ENCODE data around the gene ITPKA.
"Not testable (repeated sequence)": the region's sequence is repeated elsewhere in the genome, so short reads cannot be mapped to it uniquely, and the experiment has no call there.

Gene ITPKA

GRCh38 chr15:41493205-41493901 lies at the start of gene ITPKA:
ITPKA (plus strand) TSS chr15:41493874; CDS start chr15:41493928, 54 bp downstream.
- peak within 1 kb of the TSS; percentile 61 for H3K4me3 ChIP-seq (ENCODE audit: low read depth, low read length)
- TF ChIP-seq CTCF (conservative IDR thresholded peaks at IDR 0.05; ENCODE audit: low read depth, low read length) = no peak
- DNase-seq (ENCODE audit: low read depth) = peak; percentile 49

- no peak for DNase-seq (ENCODE audit: low read depth)
- no peak for TF ChIP-seq CTCF (conservative IDR thresholded peaks at IDR 0.05; ENCODE audit: low read depth, low read length)
Observed at GRCh38 chr15:41445399-41445798, 48.3 kb upstream of the ITPKA start.

GRCh38 chr15:41462084-41462795 lies 31.4 kb upstream of the ITPKA start:
- H3K4me3 ChIP-seq (ENCODE audit: low read depth, low read length) = no peak overlapping the region
- TF ChIP-seq CTCF (conservative IDR thresholded peaks at IDR 0.05; ENCODE audit: low read depth, low read length) = no peak
- no peak for DNase-seq (ENCODE audit: low read depth)

More at GRCh38 chr15:41445399-41445798, 48.3 kb upstream of the ITPKA start:
- no peak overlapping the region for H3K4me3 ChIP-seq (ENCODE audit: low read depth, low read length)

GRCh38 chr15:41464889-41465580 lies 28.6 kb upstream of the ITPKA start:
- no peak for TF ChIP-seq CTCF (conservative IDR thresholded peaks at IDR 0.05; ENCODE audit: low read depth, low read length)
- DNase-seq (ENCODE audit: low read depth) = no peak
- no peak overlapping the region for H3K4me3 ChIP-seq (ENCODE audit: low read depth, low read length)

GRCh38 chr15:41465822-41466421 lies 27.8 kb upstream of the ITPKA start:
- H3K4me3 ChIP-seq (ENCODE audit: low read depth, low read length) = no peak overlapping the region
- DNase-seq (ENCODE audit: low read depth) = peak; percentile 84
- peak; percentile 95 for TF ChIP-seq CTCF (conservative IDR thresholded peaks at IDR 0.05; ENCODE audit: low read depth, low read length)

- TF ChIP-seq CTCF (conservative IDR thresholded peaks at IDR 0.05; ENCODE audit: low read depth, low read length) = no peak
- no peak for DNase-seq (ENCODE audit: low read depth)
- H3K4me3 ChIP-seq (ENCODE audit: low read depth, low read length) = no peak overlapping the region
Observed at GRCh38 chr15:41466711-41467110, 27.0 kb upstream of the ITPKA start.

- not testable (repeated sequence) for H3K4me3 ChIP-seq (ENCODE audit: low read depth, low read length); DNase-seq (ENCODE audit: low read depth)
Observed at GRCh38 chr15:41469644-41470043, 24.0 kb upstream of the ITPKA start.
